Trophoblast cell (in vitro differentiated cells and primary cell): ENCODE results near the gene KRT75.

Experiments used
- DNase-seq, 2 donors: peaks; one replicate each; pipeline ENCODE4 v3.0.0-alpha.2; 2016
- H2AFZ ChIP-seq: 2 replicates; pipeline ENCODE4 v1.6.1; 2013; ENCODE audit warnings: low read length, moderate library complexity, mild to moderate bottlenecking; ENCODE audit not compliant: insufficient read depth, poor library complexity
- H2AK5ac ChIP-seq: 2 replicates; pipeline ENCODE4 v1.6.1; 2013; ENCODE audit warnings: mild to moderate bottlenecking, low read length
- H2BK120ac ChIP-seq: 2 replicates; pipeline ENCODE4 v1.6.1; 2013; ENCODE audit warnings: low read length, mild to moderate bottlenecking, moderate library complexity; ENCODE audit not compliant: insufficient read depth, poor library complexity
- H2BK12ac ChIP-seq: 2 replicates; pipeline ENCODE4 v1.6.1; 2013; ENCODE audit warnings: mild to moderate bottlenecking, low read length, moderate library complexity
- H2BK5ac ChIP-seq: 2 replicates; pipeline ENCODE4 v1.6.1; 2013; ENCODE audit warnings: low read length, low read depth, moderate library complexity, mild to moderate bottlenecking; ENCODE audit not compliant: poor library complexity
- H3K14ac ChIP-seq: 2 replicates; pipeline ENCODE4 v1.6.1; 2013; ENCODE audit warnings: mild to moderate bottlenecking, low read length
- H3K18ac ChIP-seq: 2 replicates; pipeline ENCODE4 v1.6.1; 2013; ENCODE audit warnings: mild to moderate bottlenecking, low read length
- H3K23ac ChIP-seq: 2 replicates; pipeline ENCODE4 v1.6.1; 2013; ENCODE audit warnings: low read length
- H3K27ac ChIP-seq: 2 replicates; pipeline ENCODE4 v1.5.1; 2013; ENCODE audit warnings: low read depth, mild to moderate bottlenecking, inconsistent platforms, low read length, moderate library complexity
- H3K27me3 ChIP-seq: 2 replicates; pipeline ENCODE4 v1.6.1; 2013; ENCODE audit warnings: inconsistent platforms, mild to moderate bottlenecking, low read length, moderate library complexity; ENCODE audit not compliant: insufficient read depth
- H3K36me3 ChIP-seq, 2 experiments: 1 replicate in 1 of 2; 2 replicates in 1 of 2; pipeline ENCODE4 v1.6.1; 2013; ENCODE audit warnings: low read length in 2 of 2, mild to moderate bottlenecking in 2 of 2, moderate library complexity in 1 of 2; ENCODE audit not compliant: insufficient read depth in 2 of 2, control insufficient read depth in 1 of 2
- H3K4ac ChIP-seq: 2 replicates; pipeline ENCODE4 v1.6.1; 2013; ENCODE audit warnings: low read depth, mild to moderate bottlenecking, low read length, moderate library complexity
- H3K4me1 ChIP-seq, 2 experiments: 1 replicate in 1 of 2; 2 replicates in 1 of 2; pipeline ENCODE4 v1.6.1; 2013; ENCODE audit warnings: low read length in 2 of 2, mild to moderate bottlenecking in 2 of 2, moderate library complexity in 1 of 2; ENCODE audit not compliant: insufficient read depth in 2 of 2, control insufficient read depth in 1 of 2
- H3K4me2 ChIP-seq: 2 replicates; pipeline ENCODE4 v1.6.1; 2013; ENCODE audit warnings: inconsistent platforms, mild to moderate bottlenecking, low read length, moderate library complexity
- H3K4me3 ChIP-seq: 2 replicates; pipeline ENCODE4 v1.5.1; 2013; ENCODE audit warnings: mild to moderate bottlenecking, low read depth, low read length, inconsistent platforms
- H3K79me1 ChIP-seq: one replicate; pipeline ENCODE4 v1.6.1; 2013; ENCODE audit warnings: low read length
- H3K79me2 ChIP-seq: 2 replicates; pipeline ENCODE4 v1.6.1; 2013; ENCODE audit warnings: low read length, mild to moderate bottlenecking; ENCODE audit not compliant: control insufficient read depth, insufficient read depth, poor library complexity
- H3K9ac ChIP-seq: 2 replicates; pipeline ENCODE4 v1.6.1; 2013; ENCODE audit warnings: mild to moderate bottlenecking, low read length
- H3K9me3 ChIP-seq: 2 replicates; pipeline ENCODE4 v1.6.1; 2013; ENCODE audit warnings: low read depth, mild to moderate bottlenecking, control low read depth, inconsistent platforms, low read length; ENCODE audit not compliant: insufficient read depth
- H4K12ac ChIP-seq: 2 replicates; pipeline ENCODE4 v1.6.1; 2013; ENCODE audit warnings: low read depth, mild to moderate bottlenecking, low read length, moderate library complexity
- H4K8ac ChIP-seq: 2 replicates; pipeline ENCODE4 v1.6.1; 2013; ENCODE audit warnings: low read depth, mild to moderate bottlenecking, low read length, moderate library complexity
- H4K91ac ChIP-seq: one replicate; pipeline ENCODE4 v1.6.1; 2013; ENCODE audit warnings: low read depth, mild to moderate bottlenecking, low read length, moderate library complexity
- WGBS: extraction: QIAGEN DNeasy Blood & Tissue Kit; methylation state at CpG from one replicate; pipeline ENCODE4 v1.1.7; 2013; ENCODE audit warnings: missing lambda C conversion rate; ENCODE audit not compliant: insufficient read length, insufficient coverage; ENCODE audit errors: extremely low coverage; 5-methylcytosine and 5-hydroxymethylcytosine counted together

Gene KRT75

DNA sequence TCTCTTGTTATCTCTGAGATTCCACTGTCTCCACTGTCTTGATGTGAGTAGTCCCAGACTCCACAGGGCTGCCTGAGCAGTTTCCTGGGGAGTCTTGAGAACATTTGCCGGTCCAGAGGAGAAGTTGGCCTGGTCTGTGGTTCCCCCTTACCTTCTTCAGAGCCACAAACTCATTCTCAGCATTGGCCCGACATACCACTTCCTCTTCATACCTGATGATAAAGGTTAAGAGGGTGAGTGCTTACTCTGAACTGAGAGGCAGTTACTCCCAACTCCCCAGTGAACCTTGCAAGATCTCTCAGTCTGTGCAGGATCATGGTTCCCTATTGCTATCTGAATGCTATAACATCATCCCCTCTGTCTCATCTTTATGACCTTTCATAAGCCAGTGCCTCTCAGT lies 51.3 kb downstream of the KRT75 start:
- Histone ChIP-seq H2BK5ac (no peak overlapping the region), H3K14ac (no peak overlapping the region), H3K27ac (no peak overlapping the region), H4K8ac (no peak overlapping the region), H3K79me2 (no peaks in the 10 kb centered on the region), H3K9ac (no peak overlapping the region), H2AK5ac (no peak overlapping the region), H3K4me2 (no peak overlapping the region), H2BK120ac (no peak overlapping the region), H2AFZ (no peak overlapping the region), H3K18ac (no peak overlapping the region), H3K4me1 (no peaks in the 10 kb centered on the region), H4K12ac (no peak overlapping the region), H3K4ac (no peak overlapping the region), H4K91ac (no peak overlapping the region), H3K79me1 (no peaks in the 10 kb centered on the region), H3K36me3 (no peaks in the 10 kb centered on the region), H2BK12ac (no peak overlapping the region), H3K23ac (no peak overlapping the region), H3K9me3 (peaks cover 3% of the 10 kb centered on the region), H3K4me3 (no peak overlapping the region), H3K27me3 (no peaks in the 10 kb centered on the region)
- no peak for DNase-seq
- WGBS, result no CpG with 5 or more reads among the region's 2 CpGs

DNA sequence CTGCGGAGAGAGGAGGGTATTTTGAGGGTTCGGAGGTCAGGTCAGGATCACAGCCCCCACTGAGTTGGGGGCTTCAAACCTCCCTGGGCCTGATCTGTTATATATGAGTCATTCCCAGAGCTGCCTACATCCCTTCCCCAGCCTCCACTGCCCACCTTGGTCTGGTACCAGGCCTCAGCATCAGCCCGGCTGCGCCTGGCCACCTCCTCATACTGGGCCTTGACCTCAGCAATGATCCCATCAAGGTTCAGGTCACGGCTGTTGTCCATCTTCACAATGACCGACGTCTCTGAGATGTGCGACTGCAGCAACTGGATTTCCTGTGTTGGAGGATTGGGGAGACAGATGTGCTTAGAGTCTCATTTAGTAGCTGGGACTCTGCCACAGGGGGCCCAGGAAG lies 53.0 kb downstream of the KRT75 start:
- no peak overlapping the region for H3K4me3 ChIP-seq
- H2AK5ac ChIP-seq, result no peak overlapping the region
- no peak overlapping the region for H3K18ac ChIP-seq
- H2BK12ac ChIP-seq, result no peak overlapping the region
- no peaks in the 10 kb centered on the region for H3K36me3 ChIP-seq
- no peak for DNase-seq
- no peak overlapping the region for H3K27ac ChIP-seq
- no peak overlapping the region for H2BK120ac ChIP-seq
- peaks cover 3% of the 10 kb centered on the region for H3K9me3 ChIP-seq
- no peaks in the 10 kb centered on the region for H3K27me3 ChIP-seq
- no peaks in the 10 kb centered on the region for H3K4me1 ChIP-seq
- H3K79me1 ChIP-seq, result no peaks in the 10 kb centered on the region
- H3K14ac ChIP-seq, result no peak overlapping the region
- no peak overlapping the region for H4K8ac ChIP-seq
- H3K79me2 ChIP-seq, result no peaks in the 10 kb centered on the region
- no peak overlapping the region for H2BK5ac ChIP-seq
- H2AFZ ChIP-seq, result no peak overlapping the region
- whole genome bisulfite sequencing, result no CpG with 5 or more reads among the region's 8 CpGs
- H4K91ac ChIP-seq, result no peak overlapping the region
- no peak overlapping the region for H3K23ac ChIP-seq
- H4K12ac ChIP-seq, result no peak overlapping the region
- H3K4ac ChIP-seq, result no peak overlapping the region
- H3K9ac ChIP-seq, result no peak overlapping the region
- no peak overlapping the region for H3K4me2 ChIP-seq

- Histone ChIP-seq H3K18ac (no peak overlapping the region), H3K14ac (no peak overlapping the region), H3K79me1 (no peaks in the 10 kb centered on the region), H4K12ac (no peak overlapping the region), H2AFZ (no peak overlapping the region), H3K23ac (no peak overlapping the region), H2BK12ac (no peak overlapping the region), H2BK120ac (no peak overlapping the region), H2BK5ac (no peak overlapping the region), H3K4me1 (no peaks in the 10 kb centered on the region), H3K27me3 (no peaks in the 10 kb centered on the region), H3K4me2 (no peak overlapping the region), H2AK5ac (no peak overlapping the region), H4K91ac (no peak overlapping the region), H3K9ac (no peak overlapping the region), H3K27ac (no peak overlapping the region), H3K79me2 (no peaks in the 10 kb centered on the region), H3K36me3 (no peaks in the 10 kb centered on the region), H3K4me3 (no peak overlapping the region), H3K4ac (no peak overlapping the region), H3K9me3 (peaks cover 3% of the 10 kb centered on the region), H4K8ac (no peak overlapping the region)
- no CpG with 5 or more reads among the region's 15 CpGs for WGBS
- peak; percentile 34 to 63 for DNase-seq
Observed at GRCh38 chr12:52380271-52380694, 53.9 kb downstream of the KRT75 start.

- Histone ChIP-seq H3K36me3 (no peaks in the 10 kb centered on the region), H3K4me2 (no peak overlapping the region), H2BK5ac (no peak overlapping the region), H2BK120ac (no peak overlapping the region), H4K8ac (no peak overlapping the region), H4K91ac (no peak overlapping the region), H3K4me3 (no peak overlapping the region), H3K18ac (no peak overlapping the region), H2BK12ac (no peak overlapping the region), H3K9ac (no peak overlapping the region), H2AFZ (no peak overlapping the region), H3K23ac (no peak overlapping the region), H4K12ac (no peak overlapping the region), H3K4me1 (no peaks in the 10 kb centered on the region), H3K27me3 (no peaks in the 10 kb centered on the region), H3K79me1 (no peaks in the 10 kb centered on the region), H3K14ac (no peak overlapping the region), H3K79me2 (no peaks in the 10 kb centered on the region), H3K4ac (no peak overlapping the region), H3K9me3 (no peaks in the 10 kb centered on the region), H2AK5ac (no peak overlapping the region), H3K27ac (no peak overlapping the region)
- no CpG with 5 or more reads among the region's 6 CpGs for WGBS
- DNase-seq, result no peak
Observed at GRCh38 chr12:52379536-52379935, 54.6 kb downstream of the KRT75 start.
